ENCODE data around the gene PSME3IP1.

DNA sequence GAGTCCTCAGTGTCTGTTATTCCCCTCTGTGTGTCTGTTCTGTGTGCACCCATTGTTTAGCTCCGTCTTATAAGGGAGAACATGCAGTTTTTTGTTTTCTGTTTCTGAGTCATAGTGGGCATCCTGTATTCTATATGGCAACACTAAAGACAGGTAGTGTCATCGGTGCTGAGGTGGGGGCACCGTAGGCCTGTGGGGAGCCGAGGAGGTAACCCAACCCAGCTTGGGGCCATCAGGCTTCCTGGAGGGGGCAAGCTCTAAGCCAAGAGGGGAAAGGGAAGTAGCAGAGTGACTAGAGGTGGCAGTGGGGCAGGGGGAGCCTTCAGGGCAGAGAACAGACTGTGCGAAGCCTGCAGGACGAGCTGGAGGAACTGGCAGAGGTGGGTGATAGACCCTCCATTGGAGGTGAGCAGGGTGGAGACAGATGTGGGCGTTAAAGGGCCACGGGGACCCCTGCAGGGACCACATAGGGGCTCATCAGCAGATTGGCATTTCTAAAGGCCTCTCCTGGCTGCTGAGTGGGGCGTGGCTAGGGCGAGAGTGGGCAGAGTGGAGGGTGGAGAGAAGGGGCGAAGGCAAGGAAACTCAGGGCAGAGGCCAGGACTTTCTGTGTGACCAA lies 57.0 kb downstream of the PSME3IP1 start:
- TF ChIP-seq, protein P1, sequence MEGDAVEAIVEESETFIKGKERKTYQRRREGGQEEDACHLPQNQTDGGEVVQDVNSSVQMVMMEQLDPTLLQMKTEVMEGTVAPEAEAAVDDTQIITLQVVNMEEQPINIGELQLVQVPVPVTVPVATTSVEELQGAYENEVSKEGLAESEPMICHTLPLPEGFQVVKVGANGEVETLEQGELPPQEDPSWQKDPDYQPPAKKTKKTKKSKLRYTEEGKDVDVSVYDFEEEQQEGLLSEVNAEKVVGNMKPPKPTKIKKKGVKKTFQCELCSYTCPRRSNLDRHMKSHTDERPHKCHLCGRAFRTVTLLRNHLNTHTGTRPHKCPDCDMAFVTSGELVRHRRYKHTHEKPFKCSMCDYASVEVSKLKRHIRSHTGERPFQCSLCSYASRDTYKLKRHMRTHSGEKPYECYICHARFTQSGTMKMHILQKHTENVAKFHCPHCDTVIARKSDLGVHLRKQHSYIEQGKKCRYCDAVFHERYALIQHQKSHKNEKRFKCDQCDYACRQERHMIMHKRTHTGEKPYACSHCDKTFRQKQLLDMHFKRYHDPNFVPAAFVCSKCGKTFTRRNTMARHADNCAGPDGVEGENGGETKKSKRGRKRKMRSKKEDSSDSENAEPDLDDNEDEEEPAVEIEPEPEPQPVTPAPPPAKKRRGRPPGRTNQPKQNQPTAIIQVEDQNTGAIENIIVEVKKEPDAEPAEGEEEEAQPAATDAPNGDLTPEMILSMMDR (conservative IDR thresholded peaks at IDR 0.05 in 1 of 2, IDR thresholded peaks at IDR 0.05 in 1 of 2; ENCODE audit: extremely low read depth in 1 of 2, insufficient read depth in 1 of 2, low read depth in 1 of 2, low read length in 2 of 2) = no peak
- TF ChIP-seq EZH2 (IDR thresholded peaks at IDR 0.05; ENCODE audit: borderline replicate concordance, low read length) = no peak
